Fibroblast of skin of abdomen (primary cell): ENCODE data around the gene SMAD6.
A peak's percentile ranks its signal among the peaks of the same experiment; 100 is the strongest.

Source experiments
- DNase-seq: peaks from one replicate; pipeline ENCODE4 v3.0.0-alpha.2; 2013

SMAD6 gene

GRCh38 chr15:66777054-66777453 is 75.0 kb downstream of the SMAD6 start:
- DNase-seq = no peak

DNA sequence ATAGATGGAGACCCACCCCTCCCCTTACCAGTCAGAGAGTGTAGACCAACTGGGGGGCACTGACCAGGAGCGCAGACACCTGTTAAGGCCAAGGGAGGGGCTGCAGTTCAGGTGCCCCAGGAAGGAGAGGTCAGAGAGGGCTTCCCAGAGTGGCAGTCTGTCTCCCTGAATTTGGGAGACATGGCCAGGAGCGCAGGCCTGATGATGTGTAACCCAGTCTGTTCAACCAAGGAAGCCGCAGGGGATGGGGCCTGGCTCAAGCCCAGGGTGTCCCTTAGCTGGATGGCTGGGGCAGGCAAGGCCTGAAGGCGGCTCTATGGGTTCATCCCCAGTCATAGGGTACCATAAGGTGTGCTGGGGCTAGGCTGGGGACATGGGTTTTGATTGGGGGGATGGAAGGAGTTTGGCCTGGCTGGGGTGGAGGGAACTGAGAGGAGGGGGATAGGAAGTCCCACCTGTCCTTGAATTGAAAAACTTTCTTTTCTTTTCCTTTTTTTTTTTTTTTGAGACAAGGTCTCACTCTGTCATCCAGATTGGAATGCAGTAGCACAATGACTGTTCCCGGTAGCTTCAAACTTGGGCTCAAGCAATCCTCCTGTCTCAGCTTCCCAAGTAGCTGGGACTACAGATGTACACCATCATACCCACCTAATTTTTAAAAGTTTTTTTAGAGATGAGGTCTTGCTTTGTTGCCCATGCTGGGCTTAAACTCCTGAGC is 75.7 kb downstream of the SMAD6 start:
- no peak for DNase-seq

DNA sequence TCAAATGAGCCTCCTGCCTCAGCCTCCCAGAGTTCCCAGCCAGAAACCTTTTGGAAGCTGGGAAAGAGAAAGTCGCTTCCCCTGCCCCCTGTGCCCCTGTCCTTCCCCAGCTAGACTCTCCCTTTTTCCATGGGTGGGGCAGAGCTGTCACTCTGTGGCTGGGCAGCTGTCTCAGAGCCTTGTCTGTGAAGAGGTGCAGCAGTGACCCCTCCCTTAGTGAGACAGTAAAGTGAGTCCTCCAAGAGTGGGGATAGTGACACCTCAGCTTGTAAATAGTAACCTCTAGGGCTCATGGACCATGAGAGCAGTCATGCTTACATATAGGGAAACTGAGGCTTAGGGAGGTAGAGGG is 76.3 kb downstream of the SMAD6 start:
- no peak for DNase-seq

DNA sequence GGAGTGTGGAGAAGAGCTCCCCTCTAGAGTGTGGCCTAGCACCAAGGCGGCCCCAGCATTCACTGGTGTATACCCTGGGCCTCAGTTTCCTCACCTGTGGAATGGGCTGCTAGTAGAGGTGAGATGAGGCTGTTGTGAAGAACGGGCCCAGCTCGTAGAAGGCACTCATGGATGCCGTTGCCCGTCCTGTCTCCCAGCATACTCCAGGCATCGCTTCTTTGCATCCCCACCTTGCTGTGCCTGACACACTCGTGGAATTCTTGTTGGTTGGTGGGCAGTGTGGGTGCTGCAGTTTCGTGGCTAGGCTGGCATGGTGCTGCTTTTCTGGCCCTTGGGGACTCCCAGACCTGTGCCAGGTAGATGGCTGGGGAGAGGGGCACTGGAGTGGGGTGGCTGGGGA is 76.7 kb downstream of the SMAD6 start:
- DNase-seq = no peak

GRCh38 chr15:66779331-66780009 is 77.4 kb downstream of the SMAD6 start:
- no peak for DNase-seq

DNA sequence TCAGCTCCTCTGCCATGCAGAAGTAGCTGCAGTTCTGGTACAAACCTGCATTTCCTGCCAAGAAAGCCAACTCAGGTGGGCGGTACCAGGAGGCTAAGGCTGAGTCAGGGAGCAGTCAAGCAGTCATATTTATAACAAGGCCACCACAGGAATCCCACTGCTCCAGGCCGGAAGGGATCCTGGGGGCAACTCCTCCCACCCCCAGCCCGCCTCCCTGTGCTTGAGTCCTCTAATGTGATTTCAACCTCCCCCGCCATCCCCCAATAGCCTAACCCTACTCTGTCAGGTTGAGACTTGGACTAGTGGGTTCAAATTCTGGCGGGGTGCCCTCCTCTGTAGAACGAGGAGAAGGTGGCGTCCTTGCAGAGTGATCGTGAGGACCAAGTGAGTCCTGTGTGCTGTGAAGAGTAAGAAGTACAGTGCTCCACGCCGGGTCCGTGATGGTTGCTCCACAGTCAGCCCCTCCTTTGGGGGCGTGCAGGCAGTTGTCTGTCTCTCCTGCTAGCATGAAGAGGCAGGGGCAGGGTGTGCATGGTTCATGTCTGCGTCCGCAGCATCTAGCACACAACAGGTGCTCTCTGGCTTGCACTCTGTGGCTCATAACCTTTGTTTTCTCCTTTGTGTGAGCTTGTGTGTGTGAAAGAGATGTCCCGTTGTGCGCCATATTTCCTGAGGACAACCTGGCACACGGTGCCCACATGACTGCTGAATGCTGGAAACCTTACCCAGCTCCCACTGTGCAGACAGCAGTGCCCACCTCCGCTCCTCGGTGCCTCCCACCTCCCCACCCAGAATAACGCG is 78.3 kb downstream of the SMAD6 start:
- DNase-seq = peak; percentile 84

DNA sequence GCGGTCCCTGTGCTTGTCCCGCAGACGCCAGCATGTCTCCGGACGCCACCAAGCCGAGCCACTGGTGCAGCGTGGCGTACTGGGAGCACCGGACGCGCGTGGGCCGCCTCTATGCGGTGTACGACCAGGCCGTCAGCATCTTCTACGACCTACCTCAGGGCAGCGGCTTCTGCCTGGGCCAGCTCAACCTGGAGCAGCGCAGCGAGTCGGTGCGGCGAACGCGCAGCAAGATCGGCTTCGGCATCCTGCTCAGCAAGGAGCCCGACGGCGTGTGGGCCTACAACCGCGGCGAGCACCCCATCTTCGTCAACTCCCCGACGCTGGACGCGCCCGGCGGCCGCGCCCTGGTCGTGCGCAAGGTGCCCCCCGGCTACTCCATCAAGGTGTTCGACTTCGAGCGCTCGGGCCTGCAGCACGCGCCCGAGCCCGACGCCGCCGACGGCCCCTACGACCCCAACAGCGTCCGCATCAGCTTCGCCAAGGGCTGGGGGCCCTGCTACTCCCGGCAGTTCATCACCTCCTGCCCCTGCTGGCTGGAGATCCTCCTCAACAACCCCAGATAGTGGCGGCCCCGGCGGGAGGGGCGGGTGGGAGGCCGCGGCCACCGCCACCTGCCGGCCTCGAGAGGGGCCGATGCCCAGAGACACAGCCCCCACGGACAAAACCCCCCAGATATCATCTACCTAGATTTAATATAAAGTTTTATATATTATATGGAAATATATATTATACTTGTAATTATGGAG is 79.1 kb downstream of the SMAD6 start:
- no peak for DNase-seq

DNA sequence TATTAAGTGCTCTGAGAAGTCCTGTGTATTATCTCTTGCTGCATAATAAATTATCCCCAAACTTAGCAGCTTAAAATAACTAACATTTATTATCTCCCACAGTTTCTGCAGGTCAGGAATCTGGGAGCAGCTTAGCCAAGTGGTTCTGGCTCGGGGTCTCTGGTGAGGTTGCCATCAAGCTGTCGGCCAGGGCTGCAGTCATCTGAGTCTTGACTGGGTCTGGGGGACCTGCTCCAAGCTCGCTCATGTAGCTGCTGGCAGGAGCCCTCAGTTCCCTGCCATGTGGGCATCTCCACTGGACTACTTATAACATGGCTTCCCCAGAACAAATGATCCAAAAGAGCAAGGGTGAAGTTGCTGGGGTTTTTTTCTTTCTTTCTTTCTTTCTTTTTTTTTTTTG is 80.7 kb downstream of the SMAD6 start:
- DNase-seq = no peak

DNA sequence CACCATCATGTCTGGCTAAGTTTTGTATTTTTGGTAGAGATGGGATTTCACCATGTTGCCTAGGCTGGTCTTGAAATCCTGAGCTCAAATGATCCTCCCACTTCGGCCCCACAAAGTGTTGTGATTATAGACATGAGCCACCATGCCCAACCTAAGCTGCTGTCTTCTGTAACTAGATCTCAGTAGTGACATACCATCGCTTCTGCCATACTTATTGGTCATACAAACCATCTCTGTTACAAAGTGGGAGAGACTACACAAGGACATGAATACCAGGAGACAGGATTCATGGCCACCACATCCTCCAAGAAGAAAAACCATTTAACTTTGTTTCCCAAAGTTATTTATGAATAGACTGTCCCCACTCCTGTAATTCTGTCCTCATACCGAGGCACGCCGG is 81.3 kb downstream of the SMAD6 start:
- DNase-seq = no peak

GRCh38 chr15:66783725-66784124 is 81.7 kb downstream of the SMAD6 start:
- DNase-seq = no peak

DNA sequence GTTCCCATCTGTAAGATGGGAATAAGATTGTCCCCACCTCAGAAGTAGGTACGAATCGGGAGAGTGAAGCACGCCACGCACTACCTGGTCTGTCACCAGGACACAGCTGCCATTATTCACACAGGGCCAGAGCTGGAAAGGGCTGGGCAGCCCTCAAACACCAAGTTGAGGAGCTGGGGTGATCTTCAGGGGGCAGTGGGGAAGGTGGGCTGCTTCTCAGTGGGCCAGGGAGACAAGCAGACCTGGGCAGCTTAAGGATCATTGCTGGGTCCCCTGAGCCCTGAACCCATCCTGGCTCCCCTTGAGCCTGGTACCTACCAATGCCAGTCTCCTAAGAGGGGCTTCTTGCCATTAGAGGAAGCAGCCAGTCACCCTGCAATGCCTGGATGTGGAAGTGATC is 82.1 kb downstream of the SMAD6 start:
- DNase-seq = no peak

DNA sequence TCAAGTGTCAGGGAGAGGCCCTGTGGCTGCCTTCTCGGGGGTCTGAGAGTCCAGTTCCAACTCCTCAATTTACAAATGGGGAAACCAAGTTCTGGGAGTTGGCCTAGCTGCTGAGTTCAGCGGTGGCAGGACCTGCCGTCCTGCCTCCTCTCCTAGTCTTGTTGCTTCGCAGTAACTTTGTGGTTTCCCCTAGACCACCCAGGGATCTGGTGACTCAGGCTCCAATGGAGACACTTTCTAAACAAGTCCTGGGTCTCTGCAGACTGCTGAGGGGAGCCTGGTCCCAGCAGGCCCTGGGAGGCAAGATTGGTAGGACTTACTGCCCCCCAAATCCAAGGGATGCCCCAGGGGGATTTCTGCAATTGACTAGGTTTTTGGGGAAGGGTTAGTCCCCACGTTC is 83.6 kb downstream of the SMAD6 start:
- peak; percentile 85 for DNase-seq

GRCh38 chr15:66786222-66786621 is 84.2 kb downstream of the SMAD6 start:
- no peak for DNase-seq

DNA sequence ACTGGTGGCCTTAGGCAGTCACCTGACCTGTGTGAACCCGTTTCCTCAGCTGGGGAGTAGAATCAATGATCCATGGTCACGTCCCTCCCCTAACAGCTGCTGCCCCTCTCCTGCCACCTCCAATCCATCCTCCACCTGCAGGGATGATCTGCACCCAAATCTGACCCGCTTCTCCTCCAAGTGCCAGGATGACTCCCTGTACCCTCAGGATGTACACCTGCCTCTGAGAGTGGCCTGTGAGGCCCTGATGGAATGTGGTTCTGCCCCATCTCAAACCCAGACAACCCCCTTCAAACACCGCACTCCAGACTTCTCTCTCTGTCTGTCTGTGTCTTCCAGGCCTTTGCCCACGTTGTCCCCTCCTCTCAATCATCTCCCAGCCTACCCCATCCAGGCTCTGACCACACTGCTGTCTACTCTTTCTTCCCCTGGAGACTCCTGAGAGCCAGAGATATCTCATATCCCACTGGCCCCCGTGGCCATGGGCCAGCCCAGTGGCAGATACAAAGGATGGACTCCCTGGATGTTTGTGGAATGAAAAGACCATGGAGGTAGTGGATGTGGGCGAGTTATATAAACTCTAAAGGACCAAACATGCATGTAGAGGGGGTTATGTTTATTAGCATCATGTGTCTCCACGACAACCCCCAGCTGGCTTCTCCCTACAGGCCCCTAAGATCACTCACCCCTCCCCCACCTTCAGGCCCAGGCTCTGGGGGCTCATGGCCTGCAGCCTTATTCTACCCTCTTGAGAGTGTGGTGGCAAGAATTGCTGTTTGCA is 84.9 kb downstream of the SMAD6 start:
- no peak for DNase-seq

DNA sequence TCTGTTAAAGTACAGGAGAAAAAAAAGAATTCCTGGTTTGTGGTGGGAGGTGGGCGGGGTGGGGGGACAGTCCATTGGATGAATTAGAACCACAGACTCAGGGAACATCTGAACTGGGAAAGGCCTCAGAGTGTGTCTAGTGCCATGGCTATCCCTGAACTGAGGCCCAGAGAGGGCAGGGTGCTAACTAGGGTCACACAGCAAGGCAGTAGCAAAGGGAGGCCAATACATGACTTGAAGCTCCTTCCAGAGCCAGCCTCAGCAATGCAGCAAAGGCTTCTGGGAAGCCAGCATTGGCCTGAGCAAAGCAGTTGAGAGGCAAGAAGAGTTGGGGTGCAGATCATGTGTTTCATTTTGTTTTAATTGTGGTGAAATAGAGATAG is 85.4 kb downstream of the SMAD6 start:
- no peak for DNase-seq

DNA sequence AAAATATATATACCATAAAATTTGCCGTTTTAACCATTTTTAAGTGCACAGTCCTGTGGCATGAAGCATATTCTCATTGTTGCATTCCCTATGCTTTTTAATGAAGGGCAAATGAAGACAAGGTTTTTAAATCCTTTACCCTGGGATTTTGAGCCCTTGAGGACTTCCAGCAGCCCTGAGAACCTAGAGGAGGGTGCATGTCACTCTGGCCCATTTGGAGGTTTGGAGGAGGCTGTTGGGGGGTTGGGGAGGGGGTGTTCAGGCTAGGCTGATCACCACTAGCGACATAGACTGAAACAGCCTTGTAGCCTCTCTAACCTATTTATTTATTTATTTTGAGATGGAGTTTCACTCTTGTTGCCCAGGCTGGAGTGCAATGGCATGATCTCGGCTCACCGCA is 86.0 kb downstream of the SMAD6 start:
- no peak for DNase-seq

DNA sequence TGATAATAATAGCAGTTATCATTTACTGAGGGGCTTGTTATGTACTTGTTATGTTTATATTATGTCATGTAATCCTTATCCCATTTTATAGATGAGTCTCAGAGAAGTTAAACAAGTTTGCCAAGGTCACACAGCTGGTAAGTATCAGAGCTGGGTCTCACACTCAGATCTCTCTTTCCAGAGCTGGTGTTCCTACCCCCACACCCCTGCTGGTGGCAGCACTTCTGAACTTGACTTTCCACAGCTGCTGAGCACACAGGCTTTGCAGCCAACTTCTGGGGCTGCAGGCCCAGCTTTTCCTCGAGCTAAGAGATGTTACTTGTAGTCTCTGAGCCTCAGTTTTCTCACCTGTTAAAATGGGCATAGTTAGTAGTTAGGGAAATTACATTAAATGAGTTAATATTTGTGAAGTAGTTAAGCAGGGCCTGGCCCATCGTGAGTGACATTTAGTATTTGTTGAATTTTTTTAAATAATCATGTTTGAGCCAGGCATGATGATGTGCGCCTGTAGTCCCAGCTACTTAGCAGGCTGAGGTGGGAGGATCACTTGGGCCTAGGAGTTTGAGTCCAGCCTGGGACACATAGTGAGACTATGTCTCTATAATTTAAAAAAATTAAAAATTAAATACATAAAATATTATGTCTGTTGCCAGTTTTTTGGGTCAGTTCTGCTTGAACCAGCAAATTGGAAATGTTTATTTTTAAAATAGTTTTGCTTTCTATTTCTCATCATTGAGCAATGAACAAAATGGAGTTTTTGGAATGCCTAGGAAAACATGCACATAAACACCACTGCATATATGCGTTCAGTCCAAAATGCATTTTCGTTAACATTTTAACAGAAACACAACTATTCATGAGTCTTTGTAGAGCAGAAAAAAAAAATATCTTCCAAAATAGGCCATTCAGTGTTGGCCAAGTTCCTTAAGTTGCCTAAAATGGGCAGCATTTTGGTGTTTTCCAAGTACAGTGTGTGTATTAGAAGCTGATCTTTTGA is 87.3 kb downstream of the SMAD6 start:
- peak; percentile 78 for DNase-seq

GRCh38 chr15:66795851-66796250 is 93.8 kb downstream of the SMAD6 start:
- DNase-seq = no peak

- DNase-seq = no peak
These were observed 94.3 kb downstream of the SMAD6 start for GRCh38 chr15:66796343-66796742.

- no peak for DNase-seq
These were observed 95.9 kb downstream of the SMAD6 start for GRCh38 chr15:66797921-66798320.
